GM21423 (cell line): Measurements from ENCODE around the gene BAIAP3.

Experiments
- ATAC-seq: cut with Tn5 transposase; IDR thresholded peaks from one replicate; pipeline ENCODE4 v1.9.1; 2021; ENCODE audit warnings: mild to moderate bottlenecking, moderate library complexity; ENCODE audit not compliant: unreplicated experiment

Gene BAIAP3

GRCh38 chr16:1330931-1331711 lies 2.3 kb upstream of the BAIAP3 start:
- no peak for ATAC-seq

DNA sequence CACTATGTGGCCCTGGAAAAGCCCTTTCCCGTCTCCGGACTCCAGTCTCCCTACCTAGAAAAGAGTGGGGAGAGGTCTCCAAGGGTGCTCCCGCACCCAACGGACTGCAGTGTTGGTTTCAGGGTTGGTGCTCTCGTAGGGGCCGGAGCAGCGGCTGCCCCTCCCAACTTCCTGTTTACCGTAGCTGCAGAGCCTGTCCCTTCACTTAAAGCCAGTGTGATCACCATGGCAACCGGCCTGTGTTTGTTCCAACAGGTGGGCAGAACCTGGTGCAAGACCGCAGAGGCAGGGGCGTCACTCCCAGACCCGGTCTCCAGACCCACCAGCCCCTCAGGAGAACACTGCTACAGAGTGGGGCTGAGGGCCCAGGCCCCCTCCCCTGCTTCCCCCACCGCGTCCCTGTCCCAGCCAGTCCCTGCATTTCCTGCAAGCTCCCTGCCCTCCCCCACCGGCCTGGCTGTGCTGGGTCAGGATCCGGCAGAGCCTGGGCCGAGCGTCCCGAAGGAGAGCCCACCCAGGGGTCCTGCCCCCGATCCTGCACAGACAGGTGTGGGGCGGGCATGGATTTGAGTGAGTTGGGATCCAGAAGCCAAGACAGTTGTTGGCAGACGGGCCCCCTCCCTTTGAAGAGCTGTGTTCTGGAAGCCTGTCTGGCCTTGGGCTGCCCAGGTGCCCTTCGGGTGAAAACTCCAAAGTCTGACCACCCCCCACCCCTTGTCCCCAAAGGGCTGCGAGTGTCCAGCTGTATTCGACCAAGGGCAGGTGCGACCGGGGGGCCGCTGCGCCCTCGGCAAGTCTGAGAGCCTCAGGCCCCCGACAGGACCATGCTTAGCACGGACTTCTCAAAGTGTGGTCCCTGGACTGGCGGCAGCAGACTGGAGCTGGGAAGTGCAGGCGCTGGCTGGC lies 1.5 kb upstream of the BAIAP3 start:
- ATAC-seq = peak; percentile 48

DNA sequence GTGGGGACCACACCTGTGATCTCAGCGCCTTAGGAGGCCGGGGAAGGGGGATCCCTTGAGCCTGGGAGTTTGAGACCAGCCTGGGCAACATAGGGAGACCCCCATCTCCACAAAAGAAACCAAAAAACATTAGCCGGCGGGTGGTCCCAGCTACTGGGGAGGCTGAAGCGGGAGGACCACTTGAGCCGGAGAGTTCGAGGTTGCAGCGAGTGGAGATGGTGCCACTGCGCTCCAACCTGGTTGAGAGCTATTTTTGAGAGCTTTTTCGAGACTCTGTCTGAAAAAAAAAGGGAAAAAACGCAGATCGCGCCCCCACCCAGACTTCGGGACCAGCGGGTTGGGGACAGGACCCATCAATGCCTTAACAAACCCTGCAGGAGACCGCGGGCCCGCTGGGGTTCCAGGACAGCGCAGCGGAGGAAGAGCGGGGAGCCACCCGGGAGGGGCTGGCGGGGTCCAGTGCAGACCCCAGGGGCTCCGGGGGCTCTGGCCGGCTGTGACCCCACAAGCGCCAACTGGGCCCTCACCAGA lies 762 bp upstream of the BAIAP3 start:
- ATAC-seq = no peak

GRCh38 chr16:1333854-1334700 lies 632 bp downstream of the BAIAP3 start:
- no peak for ATAC-seq

DNA sequence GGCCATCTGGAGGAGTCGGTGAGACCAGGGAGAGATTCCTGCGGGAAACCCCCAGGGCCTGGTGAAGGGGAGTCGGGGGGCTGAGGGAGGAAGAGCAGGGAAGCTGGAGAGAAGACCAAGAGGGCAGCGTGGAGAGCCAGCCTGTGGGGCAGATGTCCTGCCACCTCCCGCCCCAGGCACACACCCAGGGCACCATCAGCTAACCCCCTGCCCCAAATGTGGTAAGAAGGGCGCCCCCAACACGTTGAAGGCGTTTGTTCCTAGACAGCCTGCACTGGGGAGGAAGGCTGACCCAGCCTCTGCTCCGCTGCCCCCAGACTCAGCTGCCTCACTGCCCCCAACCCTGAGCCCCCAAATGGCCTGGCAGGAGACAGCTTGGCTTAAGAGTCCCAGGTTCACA lies 1.3 kb downstream of the BAIAP3 start:
- ATAC-seq = no peak

GRCh38 chr16:1335211-1335971 lies 1.9 kb downstream of the BAIAP3 start:
- ATAC-seq = no peak

DNA sequence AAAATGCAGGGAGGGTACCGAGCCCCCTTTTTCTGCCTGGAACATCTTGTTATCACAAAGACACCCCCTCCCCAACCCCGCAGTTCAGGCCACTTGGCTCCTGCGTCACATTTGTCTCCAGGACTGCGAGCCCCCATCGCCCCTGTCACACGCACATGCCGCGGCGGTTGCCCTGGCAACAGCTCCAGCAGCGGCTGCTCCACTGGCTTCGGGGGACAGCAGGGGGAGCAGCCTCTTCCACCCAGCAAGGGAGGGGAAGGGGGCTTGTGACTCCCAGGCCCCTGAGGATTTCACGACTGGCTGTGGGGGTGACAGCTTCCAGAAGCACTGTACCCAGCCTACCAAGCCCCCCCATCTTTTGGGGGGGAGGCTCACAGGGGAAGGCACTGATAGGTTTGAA lies 2.6 kb downstream of the BAIAP3 start:
- ATAC-seq = no peak

- ATAC-seq = no peak
These were observed 3.2 kb downstream of the BAIAP3 start for GRCh38 chr16:1336619-1337018.

GRCh38 chr16:1337486-1337885 lies 4.0 kb downstream of the BAIAP3 start:
- no peak for ATAC-seq

DNA sequence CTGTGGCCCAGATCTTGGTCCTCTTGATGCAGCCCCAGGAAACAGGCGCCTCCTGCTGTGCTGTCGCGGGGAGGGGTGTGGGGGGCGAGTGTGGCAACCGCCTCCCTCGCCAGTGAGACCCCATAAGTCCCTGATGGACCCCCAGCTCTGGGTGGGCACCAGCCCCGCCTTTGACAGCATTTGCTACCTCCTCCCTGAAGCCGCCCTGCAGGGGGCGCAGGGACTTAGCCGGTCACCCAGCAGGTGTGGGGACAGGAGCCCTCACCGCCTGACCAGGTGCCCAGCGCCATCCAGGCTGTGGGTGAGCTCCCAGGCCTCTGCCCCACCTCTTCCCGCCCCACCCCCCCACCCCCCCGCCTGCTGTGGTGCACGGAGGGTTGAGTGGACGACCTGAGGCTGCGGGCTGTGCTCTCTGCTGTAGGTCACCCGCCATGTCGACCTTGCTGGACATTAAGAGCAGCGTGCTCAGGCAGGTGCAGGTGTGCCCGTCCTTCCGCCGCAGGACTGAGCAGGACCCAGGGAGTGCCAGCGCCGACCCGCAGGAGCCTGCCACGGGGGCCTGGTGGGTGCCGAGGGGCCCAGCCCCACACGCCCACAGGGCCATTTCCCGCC lies 4.8 kb downstream of the BAIAP3 start:
- no peak for ATAC-seq

DNA sequence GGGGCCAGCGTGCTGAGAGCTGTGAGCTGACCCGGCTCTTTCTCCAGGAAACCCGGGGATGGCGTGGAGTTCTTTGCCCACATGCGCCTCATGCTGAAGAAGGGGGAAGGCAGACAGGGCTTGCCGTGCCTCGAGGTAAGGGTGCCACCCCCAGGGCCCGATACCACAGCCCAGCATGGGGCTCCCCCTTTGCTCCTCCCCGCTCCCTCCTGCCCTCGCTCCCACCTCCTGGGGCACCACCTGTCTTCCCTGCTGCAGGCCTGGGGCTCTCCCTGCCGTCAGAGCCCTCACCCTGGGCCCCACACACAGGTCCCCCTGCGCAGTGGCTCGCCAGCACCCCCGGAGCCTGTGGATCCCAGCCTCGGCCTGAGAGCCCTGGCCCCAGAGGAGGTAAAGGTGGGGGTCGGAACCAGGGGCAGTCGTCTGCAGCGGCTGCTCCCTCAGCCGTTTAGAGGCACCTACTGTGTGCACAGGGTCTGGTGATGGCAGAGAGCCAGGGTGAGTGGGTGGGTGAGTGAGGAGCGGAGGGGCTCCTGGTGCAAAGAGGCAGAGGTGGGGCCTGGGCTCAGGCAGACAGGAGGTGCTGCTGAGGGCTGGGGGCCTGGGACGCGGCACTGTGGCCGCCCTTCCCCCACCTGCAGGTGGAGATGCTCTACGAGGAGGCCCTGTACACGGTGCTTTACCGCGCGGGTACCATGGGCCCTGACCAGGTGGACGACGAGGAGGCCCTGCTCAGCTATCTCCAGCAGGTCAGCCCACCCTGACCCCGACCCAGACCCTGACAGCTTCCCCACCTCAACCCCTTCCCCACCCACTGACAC lies 5.6 kb downstream of the BAIAP3 start:
- no peak for ATAC-seq

- no peak for ATAC-seq
These were observed 7.5 kb downstream of the BAIAP3 start for GRCh38 chr16:1340730-1341494.

- no peak for ATAC-seq
These were observed 8.3 kb downstream of the BAIAP3 start for GRCh38 chr16:1341495-1342420.

DNA sequence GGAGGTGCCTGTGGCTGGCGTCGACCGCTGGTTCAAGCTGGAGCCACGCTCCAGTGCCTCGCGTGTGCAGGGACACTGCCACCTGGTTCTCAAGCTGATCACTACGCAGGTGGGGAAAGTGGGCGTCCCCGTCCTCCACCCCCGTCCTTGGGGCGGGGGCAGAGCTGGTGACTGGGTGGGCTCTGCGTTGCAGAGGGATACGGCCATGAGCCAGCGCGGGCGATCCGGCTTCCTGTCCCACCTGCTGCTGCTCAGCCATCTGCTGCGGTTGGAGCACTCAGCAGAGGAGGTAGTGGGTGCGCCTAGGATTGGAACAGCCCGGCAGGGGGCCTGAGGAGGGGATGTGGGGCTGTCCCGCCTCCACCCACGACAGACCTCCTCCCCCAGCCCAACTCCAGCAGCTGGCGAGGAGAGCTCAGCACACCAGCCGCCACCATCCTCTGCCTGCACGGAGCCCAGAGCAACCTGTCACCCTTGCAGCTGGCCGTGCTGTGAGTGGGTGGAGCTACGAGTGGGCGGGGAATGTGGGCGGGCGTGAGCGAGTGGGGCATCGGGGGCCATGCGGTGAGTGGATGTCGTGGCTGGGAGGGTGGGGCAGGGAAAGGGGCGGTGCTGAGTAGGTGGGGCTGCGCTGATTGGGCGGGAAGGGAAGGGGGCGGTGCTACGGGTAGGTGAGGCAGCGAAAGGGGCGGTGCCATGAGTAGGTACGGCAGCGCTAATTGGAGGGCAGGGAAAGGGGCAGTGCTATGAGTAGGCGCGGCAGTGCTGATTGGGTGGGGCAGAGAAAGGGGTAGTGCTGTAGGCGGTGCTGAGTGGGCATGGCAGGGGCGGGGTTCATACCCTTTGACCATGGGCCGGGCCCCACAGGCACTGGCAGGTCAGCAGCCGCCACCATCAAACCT lies 9.3 kb downstream of the BAIAP3 start:
- ATAC-seq = peak; percentile 86

- no peak for ATAC-seq
These were observed 10.2 kb downstream of the BAIAP3 start for GRCh38 chr16:1343428-1344242.
